AG08396 (cell line): ENCODE results near the gene RNF123.

Experiments
- DNase-seq: peaks from one replicate; pipeline ENCODE4 v3.0.0; 2012; ENCODE audit warnings: low spot score, mixed read lengths

Gene RNF123

DNA sequence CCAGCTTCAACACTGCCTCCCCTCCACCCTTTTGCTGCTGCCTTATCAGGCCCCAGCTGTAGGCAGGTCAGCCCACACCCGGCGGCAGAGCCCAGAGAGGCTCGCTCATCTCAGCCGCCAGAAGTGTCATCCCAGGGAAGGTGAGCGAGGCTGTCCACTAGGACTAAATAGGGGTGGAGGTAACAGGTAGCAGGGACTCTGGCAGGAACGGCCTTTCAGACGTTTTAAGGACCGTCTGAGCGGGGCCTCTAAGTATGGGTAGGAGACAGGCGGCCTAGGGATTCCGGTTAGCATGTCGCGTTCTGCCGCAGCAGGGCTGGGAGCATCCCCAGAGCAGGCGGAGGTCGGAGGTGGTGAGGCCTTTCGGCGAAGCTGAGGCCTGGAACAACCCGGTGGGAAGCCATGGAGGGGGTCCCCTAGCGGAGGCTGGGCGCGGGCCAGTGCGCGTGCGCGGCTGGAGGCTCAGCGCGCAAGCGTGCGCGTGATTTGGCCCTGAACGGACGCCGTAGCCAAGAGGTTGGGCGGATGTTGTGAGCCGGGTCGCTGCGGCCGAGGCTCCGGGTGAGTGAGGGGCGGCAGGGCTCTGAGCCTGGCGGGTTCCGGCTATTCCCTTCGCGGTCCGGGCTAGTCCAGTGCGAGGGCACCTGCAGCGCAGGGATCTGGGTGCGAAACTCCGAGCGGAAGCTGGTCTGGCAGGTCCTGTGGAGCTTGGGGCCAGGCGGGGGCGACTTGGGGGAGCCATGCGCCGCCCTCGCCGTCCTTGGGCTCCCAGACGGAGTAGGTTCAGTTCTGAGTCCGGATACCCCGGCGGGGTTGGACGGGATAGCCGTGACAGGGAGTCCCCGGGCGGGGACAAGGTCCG lies at the start of gene RNF123, which contains the start of gene MST1:
Gene RNF123, plus strand, starts transcription at position 512 of the 862 bp plus-strand sequence. CDS start 1,609 bp downstream, outside the sequence.
Gene MST1, minus strand, starts transcription at position 429 of the 862 bp plus-strand sequence. CDS start 783 bp downstream, outside the sequence.
- DNase-seq = peak; percentile 94

DNA sequence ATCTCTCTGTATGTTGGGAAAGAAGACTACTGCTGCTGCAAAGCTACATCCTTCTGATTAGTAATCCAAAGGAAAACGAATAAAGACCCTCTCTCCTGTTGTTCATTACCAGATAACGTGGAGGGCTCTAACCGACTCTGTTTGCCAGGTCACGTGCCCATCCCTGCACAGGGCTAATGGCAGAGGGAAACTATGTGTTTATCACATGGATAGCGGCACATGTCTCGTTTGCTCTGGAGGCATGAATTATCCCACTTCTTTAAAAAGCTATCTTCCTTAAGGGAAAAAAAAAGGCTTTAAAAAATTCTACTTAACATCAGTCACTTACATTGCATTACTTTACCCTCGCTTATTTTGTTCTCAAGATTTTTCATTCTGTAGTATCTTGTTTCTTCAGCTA lies 48.1 kb upstream of the RNF123 start:
- DNase-seq = no peak

DNA sequence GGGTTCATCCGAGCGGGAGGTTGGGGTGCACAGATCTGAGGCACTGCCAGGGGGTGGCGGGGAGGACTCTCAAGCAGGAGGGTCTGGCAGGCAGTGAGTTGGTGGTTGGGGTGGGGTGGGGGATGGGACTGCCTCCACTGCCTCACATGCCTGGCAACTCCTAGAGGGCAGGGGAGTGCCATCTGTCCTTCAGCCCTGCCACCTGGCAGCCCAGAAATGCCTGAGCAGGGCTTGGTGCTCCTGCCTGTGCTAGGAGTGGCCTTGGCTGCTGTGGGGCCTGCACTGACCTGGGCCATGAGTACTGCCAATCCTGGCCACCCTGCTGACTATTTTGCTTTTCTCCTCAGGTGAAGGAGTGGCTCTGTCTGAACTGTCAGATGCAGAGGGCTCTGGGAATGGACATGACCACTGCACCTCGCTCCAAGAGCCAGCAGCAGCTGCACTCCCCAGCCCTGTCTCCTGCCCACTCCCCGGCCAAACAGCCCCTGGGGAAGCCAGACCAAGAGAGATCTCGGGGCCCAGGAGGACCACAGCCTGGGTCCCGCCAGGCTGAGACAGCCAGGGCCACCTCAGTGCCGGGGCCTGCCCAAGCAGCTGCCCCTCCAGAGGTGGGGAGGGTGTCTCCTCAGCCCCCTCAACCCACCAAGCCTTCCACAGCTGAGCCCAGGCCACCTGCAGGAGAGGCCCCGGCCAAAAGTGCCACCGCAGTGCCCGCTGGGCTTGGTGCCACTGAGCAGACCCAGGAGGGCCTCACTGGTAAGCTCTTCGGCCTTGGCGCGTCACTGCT lies 47.2 kb upstream of the RNF123 start:
- no peak for DNase-seq

DNA sequence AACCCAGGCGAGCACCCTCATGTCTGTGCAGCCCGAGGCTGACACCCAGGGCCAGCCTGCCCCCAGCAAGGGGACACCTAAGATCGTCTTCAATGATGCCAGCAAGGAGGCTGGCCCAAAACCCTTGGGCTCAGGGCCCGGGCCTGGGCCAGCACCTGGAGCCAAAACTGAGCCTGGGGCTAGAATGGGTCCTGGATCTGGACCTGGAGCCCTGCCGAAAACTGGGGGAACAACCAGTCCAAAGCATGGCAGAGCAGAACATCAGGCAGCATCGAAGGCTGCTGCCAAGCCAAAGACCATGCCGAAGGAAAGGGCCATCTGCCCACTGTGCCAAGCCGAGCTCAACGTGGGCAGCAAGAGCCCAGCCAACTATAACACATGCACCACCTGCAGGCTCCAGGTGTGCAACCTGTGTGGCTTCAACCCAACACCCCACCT lies 46.6 kb upstream of the RNF123 start:
- DNase-seq = no peak

DNA sequence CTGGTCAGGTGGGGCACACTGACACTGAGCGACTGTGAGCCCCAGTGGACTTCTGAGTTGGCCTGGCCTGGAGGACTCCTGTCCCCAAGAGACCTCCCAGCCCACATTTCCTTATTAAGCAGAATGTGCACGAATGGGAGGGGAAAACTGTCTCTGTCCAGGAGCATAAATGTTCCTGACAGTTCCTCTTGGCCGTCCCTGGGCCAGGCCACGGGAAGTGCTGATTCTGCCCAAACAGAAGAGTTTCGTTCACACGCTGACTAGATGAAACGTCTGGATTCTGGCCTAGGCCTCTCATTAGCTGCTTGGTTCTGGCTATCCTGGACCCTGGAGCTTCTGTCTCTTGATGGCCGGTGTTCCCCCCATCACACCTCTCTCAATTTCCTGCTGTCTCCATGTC lies 44.7 kb upstream of the RNF123 start:
- DNase-seq = no peak

DNA sequence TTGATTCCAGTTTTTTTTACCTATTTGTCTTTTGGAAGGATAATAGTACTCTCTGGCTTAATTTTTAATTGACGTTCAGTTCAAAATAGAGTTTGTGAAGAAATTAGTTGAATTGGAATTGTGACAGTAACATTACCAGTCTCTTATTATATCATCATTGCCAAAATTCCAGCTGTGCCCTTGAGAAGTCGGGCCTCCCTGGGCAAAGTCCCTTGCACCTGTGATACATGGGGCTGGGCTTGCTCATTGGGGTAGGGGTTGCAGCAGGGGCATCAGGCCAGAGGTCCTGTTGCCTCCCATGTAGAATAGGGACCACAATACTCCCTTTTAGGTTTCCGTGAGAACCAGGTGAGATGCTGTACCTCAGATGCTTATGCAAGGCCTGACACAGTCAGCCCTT lies 43.1 kb upstream of the RNF123 start:
- no peak for DNase-seq

DNA sequence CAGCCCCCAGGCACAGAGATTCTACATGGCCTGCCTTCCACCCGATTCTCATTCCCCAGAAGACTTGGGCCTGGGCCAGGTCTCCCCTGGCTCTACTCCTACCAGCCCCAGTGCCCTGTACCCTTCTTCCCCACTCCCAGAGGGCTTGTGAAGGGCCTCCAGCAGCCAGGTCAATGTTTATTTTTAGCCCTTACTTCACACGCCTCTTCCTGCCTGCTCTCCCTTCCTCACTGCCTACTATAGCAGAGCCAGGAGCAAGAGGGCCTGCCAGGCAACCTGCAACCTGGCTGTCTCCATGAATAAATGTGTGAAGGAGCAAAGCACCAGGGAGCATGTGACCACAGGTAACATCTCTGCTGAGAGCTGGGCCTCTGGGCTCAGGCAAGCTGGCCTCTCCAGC lies 41.6 kb upstream of the RNF123 start:
- DNase-seq = no peak

DNA sequence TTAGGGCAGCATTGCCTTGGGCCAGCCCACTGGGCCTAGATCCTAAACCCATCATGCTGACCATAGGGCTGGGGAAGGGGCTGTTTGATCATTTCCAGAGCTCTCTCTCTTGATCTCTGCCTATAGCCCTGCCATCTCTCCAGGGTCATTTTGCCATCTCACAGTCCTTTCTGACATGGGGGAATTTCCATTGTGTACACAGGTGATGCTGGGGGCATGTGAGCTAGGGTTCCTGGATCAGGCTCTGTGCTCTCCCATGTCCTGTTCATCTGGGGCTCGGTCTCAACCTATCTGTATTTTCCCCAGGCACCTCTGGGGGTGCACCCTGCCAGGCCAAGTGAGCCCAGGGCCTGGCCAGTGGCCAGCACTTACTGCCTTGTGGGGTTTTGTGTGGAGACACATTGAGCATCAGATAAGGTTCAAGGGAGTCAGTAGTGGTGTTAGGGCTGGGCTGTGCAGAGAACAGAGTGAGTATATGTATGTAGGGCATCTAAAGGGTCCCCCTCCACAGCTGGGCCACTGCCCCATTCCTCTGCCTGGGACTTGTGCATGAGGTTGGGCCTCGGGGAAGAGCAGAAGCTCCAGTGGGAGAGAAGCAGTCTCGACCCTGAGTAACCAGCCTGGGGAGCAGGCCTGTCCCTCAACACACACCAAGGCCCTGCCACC lies 40.9 kb upstream of the RNF123 start:
- no peak for DNase-seq

DNA sequence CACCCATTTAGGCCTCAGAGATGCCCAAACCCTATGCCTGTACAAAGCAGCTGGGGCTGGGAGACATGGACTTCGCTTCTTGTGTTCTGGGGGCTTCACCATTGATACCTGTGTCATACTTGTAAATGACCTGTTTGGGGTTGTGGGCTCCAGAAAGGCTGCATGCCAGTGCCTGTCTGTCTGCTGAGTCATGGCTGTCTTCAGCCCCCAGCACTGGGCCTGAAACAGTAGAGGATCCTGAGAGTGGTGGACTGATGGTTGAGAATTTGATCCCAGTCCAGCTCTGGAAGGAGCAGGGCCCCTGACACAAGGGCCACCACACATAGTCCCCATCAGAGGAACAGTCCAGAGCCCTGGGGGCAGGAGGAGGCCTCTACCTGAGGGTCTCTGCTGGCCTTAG lies 39.8 kb upstream of the RNF123 start:
- DNase-seq = no peak

DNA sequence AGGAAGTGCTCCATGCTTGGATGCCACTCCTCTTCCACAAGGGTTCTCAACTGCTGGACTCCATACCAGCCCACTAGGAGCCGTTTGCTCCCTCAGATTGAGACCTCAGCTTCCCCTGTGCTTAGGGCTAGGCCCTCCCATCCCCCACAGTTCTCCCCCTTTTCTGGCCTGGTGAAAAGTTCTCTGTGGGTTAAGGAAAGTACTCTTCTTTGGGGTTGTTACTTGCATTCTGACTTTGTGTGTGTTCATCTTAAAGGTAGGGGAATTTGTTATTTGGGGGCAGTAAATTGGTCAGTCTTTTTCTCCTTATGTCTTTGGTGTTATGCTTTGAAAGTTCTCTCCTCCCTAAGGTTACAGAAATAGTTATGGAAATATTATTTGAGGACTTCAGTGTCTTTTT lies 39.2 kb upstream of the RNF123 start:
- DNase-seq = no peak

DNA sequence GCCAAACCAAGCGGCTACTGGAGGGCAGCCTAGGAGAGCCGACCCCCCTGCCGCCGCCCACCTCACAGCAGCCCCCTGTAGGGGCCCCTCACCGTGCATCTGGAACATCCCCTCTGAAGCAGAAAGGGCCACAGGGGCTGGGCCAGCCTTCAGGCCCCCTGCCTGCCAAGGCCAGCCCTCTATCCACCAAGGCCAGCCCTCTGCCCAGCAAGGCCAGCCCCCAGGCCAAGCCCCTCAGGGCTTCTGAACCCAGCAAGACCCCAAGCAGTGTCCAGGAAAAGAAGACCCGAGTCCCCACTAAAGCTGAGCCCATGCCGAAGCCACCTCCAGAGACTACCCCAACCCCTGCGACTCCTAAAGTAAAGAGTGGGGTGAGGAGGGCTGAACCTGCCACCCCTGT lies 38.7 kb upstream of the RNF123 start:
- no peak for DNase-seq

DNA sequence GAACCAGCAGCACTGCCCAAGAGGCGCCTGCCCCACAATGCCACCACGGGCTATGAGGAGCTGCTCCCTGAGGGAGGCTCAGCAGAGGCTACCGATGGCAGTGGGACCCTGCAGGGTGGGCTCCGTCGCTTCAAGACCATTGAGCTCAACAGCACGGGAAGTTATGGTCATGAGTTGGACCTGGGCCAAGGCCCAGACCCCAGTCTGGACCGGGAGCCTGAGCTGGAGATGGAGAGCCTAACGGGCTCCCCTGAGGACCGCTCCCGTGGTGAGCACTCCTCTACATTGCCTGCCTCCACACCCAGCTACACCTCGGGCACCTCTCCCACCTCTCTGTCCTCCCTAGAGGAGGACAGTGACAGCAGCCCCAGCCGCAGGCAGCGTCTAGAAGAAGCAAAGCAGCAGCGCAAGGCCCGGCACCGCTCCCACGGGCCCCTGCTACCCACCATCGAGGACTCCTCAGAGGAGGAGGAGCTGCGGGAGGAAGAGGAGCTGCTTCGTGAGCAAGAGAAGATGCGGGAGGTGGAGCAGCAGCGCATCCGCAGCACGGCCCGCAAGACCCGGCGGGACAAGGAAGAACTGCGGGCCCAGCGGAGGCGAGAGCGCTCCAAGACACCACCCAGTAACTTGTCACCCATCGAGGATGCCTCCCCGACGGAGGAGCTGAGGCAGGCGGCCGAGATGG lies 37.0 kb upstream of the RNF123 start:
- DNase-seq = no peak

DNA sequence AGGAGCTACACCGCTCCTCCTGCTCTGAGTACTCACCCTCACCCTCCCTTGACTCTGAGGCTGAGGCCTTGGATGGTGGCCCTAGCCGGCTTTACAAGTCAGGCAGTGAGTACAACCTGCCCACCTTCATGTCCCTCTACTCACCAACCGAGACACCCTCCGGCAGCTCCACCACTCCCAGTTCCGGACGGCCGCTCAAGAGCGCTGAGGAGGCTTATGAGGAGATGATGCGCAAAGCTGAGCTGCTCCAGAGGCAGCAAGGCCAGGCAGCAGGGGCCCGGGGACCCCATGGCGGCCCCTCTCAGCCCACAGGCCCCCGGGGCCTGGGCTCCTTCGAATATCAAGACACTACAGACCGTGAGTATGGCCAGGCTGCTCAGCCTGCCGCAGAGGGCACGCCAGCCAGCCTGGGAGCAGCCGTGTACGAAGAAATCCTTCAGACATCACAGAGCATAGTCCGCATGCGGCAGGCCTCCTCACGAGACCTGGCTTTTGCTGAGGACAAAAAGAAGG lies 36.4 kb upstream of the RNF123 start:
- DNase-seq = no peak

DNA sequence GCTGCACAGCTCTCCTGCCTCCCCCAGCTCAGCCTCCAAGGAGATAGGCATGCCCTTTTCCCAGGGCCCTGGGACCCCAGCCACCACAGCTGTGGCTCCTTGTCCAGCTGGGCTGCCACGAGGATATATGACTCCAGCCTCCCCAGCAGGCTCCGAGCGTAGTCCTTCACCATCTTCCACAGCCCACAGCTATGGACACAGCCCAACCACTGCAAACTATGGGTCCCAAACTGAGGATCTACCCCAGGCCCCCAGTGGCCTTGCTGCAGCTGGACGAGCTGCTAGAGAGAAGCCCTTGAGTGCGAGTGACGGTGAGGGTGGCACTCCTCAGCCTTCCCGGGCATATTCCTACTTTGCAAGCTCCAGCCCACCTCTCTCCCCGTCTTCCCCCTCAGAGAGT lies 35.7 kb upstream of the RNF123 start:
- no peak for DNase-seq

DNA sequence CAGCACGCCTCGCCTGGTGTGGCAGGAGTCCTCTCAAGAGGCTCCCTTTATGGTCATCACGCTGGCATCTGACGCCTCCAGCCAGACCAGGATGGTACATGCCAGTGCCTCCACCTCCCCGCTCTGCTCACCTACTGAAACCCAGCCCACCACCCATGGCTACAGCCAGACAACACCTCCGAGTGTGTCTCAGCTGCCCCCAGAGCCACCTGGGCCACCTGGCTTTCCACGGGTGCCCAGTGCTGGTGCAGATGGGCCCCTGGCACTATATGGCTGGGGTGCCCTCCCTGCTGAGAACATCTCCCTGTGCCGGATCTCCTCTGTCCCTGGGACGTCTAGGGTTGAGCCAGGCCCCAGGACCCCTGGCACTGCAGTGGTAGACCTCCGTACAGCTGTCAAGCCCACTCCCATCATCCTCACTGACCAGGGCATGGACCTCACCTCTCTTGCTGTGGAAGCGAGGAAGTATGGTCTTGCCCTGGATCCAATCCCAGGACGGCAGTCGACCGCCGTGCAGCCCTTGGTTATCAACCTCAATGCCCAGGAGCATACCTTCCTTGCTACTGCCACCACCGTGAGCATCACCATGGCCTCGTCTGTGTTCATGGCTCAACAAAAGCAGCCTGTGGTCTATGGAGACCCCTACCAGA lies 35.1 kb upstream of the RNF123 start:
- no peak for DNase-seq

DNA sequence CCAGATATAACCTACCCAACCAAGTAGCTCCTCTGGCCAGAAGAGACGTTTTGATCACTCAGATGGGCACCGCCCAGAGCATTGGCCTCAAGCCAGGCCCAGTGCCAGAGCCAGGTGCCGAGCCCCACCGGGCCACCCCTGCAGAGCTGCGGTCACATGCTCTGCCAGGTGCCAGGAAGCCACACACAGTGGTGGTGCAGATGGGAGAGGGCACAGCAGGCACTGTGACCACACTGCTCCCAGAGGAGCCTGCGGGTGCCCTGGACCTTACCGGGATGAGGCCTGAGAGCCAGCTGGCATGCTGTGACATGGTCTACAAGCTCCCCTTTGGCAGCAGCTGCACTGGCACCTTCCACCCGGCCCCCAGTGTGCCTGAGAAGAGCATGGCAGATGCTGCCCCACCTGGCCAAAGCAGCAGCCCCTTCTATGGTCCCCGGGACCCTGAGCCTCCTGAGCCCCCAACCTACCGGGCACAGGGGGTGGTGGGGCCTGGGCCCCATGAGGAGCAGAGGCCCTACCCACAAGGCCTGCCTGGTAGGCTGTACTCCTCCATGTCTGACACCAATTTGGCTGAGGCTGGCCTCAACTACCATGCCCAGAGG lies 34.3 kb upstream of the RNF123 start:
- DNase-seq = no peak

DNA sequence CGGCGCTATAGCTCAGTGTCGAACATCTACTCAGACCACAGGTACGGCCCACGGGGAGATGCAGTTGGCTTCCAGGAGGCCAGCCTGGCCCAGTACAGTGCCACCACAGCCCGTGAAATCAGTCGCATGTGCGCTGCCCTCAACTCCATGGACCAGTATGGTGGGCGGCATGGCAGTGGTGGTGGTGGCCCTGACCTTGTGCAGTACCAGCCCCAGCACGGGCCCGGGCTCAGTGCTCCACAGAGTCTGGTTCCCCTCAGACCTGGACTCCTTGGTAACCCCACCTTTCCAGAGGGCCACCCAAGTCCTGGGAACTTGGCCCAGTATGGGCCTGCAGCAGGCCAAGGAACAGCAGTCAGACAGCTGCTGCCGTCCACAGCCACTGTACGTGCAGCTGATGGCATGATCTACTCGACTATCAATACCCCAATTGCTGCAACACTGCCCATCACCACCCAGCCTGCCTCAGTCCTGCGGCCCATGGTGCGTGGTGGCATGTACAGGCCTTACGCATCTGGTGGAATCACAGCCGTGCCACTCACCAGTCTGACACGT lies 33.5 kb upstream of the RNF123 start:
- no peak for DNase-seq

DNA sequence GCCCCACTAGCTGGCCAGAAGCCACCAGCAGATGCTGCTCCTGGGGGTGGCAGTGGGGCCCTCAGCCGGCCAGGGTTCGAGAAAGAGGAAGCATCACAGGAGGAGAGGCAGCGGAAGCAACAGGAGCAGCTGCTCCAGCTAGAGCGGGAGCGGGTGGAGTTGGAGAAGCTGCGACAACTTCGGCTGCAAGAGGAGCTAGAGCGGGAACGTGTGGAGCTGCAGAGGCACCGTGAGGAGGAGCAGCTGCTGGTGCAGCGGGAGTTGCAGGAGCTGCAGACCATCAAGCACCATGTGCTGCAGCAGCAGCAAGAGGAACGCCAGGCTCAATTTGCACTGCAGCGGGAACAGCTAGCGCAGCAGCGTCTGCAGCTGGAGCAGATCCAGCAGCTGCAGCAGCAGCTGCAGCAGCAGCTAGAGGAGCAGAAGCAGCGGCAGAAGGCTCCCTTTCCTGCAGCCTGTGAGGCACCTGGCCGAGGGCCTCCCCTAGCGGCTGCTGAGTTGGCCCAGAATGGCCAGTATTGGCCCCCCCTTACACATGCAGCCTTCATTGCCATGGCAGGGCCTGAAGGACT lies 32.7 kb upstream of the RNF123 start:
- DNase-seq = no peak

DNA sequence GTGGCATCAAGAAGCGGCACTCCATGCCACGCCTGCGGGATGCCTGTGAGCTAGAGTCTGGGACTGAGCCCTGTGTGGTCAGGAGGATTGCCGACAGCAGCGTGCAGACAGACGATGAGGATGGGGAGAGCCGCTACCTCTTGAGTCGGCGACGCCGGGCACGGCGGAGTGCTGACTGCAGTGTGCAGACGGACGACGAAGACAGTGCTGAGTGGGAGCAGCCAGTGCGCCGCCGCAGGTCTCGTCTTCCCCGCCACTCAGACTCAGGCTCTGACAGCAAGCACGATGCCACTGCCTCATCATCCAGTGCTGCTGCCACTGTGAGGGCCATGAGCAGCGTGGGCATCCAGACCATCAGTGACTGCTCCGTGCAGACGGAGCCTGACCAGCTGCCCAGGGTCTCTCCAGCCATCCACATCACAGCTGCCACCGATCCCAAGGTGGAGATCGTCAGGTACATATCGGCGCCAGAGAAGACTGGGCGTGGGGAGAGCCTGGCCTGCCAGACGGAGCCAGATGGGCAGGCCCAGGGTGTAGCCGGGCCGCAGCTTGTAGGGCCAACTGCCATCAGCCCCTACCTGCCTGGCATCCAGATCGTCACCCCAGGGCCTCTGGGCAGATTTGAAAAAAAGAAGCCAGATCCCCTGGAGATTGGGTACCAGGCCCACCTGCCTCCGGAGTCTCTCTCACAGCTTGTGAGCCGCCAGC lies 32.0 kb upstream of the RNF123 start:
- DNase-seq = no peak
